Ishikawa (cell line): Measurements from ENCODE around the gene PLEKHG4.

Experiments used
- CEBPB ChIP-seq: IDR thresholded peaks from 2 replicates; pipeline ENCODE4 v1.6.1; 2012
- CREB1 ChIP-seq: IDR thresholded peaks from 2 replicates; pipeline ENCODE4 v1.6.1; 2012; ENCODE audit warnings: low read depth
- EGR1 ChIP-seq: IDR thresholded peaks from 2 replicates; pipeline ENCODE4 v1.6.1; 2012
- EP300 ChIP-seq: IDR thresholded peaks from 2 replicates; pipeline ENCODE4 v1.6.1; 2012; ENCODE audit warnings: borderline replicate concordance
- FOXM1 ChIP-seq: IDR thresholded peaks from 2 replicates; pipeline ENCODE4 v1.6.1; 2012; ENCODE audit warnings: low read depth, borderline replicate concordance
- MAX ChIP-seq: IDR thresholded peaks from 2 replicates; pipeline ENCODE4 v1.6.1; 2012
- NFIC ChIP-seq: IDR thresholded peaks from 2 replicates; pipeline ENCODE4 v1.6.1; 2012
- RAD21 ChIP-seq: IDR thresholded peaks from 2 replicates; pipeline ENCODE4 v1.6.1; 2012; ENCODE audit warnings: low read depth
- REST ChIP-seq: IDR thresholded peaks from 2 replicates; pipeline ENCODE4 v1.6.1; 2012; ENCODE audit warnings: low read depth, mild to moderate bottlenecking
- TAF1 ChIP-seq: IDR thresholded peaks from 2 replicates; pipeline ENCODE4 v1.6.1; 2012; ENCODE audit warnings: low read depth, mild to moderate bottlenecking
- TCF12 ChIP-seq: IDR thresholded peaks from 2 replicates; pipeline ENCODE4 v1.6.1; 2012; ENCODE audit warnings: low read depth
- USF1 ChIP-seq: IDR thresholded peaks from 2 replicates; pipeline ENCODE4 v1.6.1; 2012
- YY1 ChIP-seq: IDR thresholded peaks from 2 replicates; pipeline ENCODE4 v1.6.1; 2012; ENCODE audit warnings: low read depth
- ZBTB7A ChIP-seq: IDR thresholded peaks from 2 replicates; pipeline ENCODE4 v1.6.1; 2012; ENCODE audit warnings: low read depth

GRCh38 chr16:67268136-67268579 lies 11.2 kb upstream of the PLEKHG4 start:
- TF ChIP-seq RAD21 (no peak), MAX (no peak), TAF1 (no peak), EP300 (no peak), REST (no peak), EGR1 (no peak), YY1 (no peak), TCF12 (no peak), FOXM1 (no peak), ZBTB7A (no peak), CEBPB (no peak), CREB1 (no peak), NFIC (no peak), USF1 (no peak)
